Measurements from ENCODE around the gene MBD5.

Gene MBD5

GRCh38 chr2:148132412-148132811, 111.5 kb downstream of the MBD5 start:
- DNase-seq = no peak

GRCh38 chr2:148135705-148136104, 114.8 kb downstream of the MBD5 start:
- no peak for DNase-seq

GRCh38 chr2:148136441-148136840, 115.5 kb downstream of the MBD5 start:
- DNase-seq = no peak

- DNase-seq = no peak
Observed at GRCh38 chr2:148161909-148162435, 141.1 kb downstream of the MBD5 start.

GRCh38 chr2:148162871-148163270, 142.0 kb downstream of the MBD5 start:
- no peak for DNase-seq

GRCh38 chr2:148165975-148166374, 145.1 kb downstream of the MBD5 start:
- no peak for DNase-seq

GRCh38 chr2:148167241-148167766, 146.4 kb downstream of the MBD5 start:
- DNase-seq = no peak

- DNase-seq = no peak
Observed at GRCh38 chr2:148167855-148168254, 147.0 kb downstream of the MBD5 start.

GRCh38 chr2:148172131-148172753, 151.4 kb downstream of the MBD5 start:
- DNase-seq = no peak

- no peak for DNase-seq
Observed at GRCh38 chr2:148173168-148173567, 152.3 kb downstream of the MBD5 start.

- no peak for DNase-seq
Observed at GRCh38 chr2:148177559-148177958, 156.7 kb downstream of the MBD5 start.

GRCh38 chr2:148179724-148180123, 158.8 kb downstream of the MBD5 start:
- DNase-seq = no peak

- DNase-seq = no peak
Observed at GRCh38 chr2:148184976-148185375, 164.1 kb downstream of the MBD5 start.

- no peak for DNase-seq
Observed at GRCh38 chr2:148194882-148195281, 174.0 kb downstream of the MBD5 start.

GRCh38 chr2:148201075-148202004, 180.4 kb downstream of the MBD5 start:
- no peak for DNase-seq

GRCh38 chr2:148202237-148202636, 181.3 kb downstream of the MBD5 start:
- no peak for DNase-seq

- no peak for DNase-seq
Observed at GRCh38 chr2:148207111-148207510, 186.2 kb downstream of the MBD5 start.

GRCh38 chr2:148209603-148210002, 188.7 kb downstream of the MBD5 start:
- DNase-seq = no peak

- DNase-seq = no peak
Observed at GRCh38 chr2:148218326-148219075, 197.6 kb downstream of the MBD5 start.

GRCh38 chr2:148221166-148221565, 200.3 kb downstream of the MBD5 start:
- DNase-seq = no peak

- no peak for DNase-seq
Observed at GRCh38 chr2:148221926-148222325, 201.0 kb downstream of the MBD5 start.

GRCh38 chr2:148231858-148232257, 211.0 kb downstream of the MBD5 start:
- no peak for DNase-seq

- no peak for DNase-seq
Observed at GRCh38 chr2:148234143-148234542, 213.3 kb downstream of the MBD5 start.
